Measurements from ENCODE around the gene HSPBP1.

HSPBP1 gene

DNA sequence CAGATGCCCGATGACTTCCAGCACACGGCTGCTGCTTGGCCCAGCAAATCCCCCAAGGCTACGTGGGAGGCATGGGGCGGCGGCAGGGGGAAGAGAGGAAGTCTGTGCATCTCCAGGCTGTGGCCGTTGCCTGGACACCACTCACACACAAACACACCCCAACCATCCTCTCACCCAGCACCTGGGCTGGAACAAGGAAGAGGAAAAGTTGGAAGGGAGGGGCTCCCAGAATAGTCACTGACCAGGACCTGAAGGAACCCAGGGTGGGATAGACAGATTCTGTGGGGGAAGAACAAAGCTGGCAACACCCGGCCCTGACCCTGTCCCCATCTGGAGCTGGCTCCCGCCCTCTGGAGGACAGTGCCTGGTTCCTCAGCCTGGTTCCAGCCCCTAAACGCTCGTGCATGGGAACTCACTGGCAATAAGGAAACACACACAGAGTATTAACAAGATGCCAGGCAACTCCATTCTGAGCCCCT lies 32.2 kb downstream of the HSPBP1 start:
- H3K27me3 Mint-ChIP-seq (ENCODE audit: low read depth), result no peaks in the 10 kb centered on the region
- H3K4me3 Mint-ChIP-seq, result no peak overlapping the region
- H3K9me3 Mint-ChIP-seq, result no peaks in the 10 kb centered on the region
- H3K36me3 Mint-ChIP-seq (ENCODE audit: low read depth), result peaks cover 17% of the 10 kb centered on the region
- H3K27ac Mint-ChIP-seq, result no peak overlapping the region
- peaks cover 25% of the 10 kb centered on the region for H3K4me1 Mint-ChIP-seq (ENCODE audit: low read depth)

- H3K27ac Mint-ChIP-seq, result no peak overlapping the region
- H3K4me1 Mint-ChIP-seq (ENCODE audit: low read depth), result peaks cover 24% of the 10 kb centered on the region
- no peak overlapping the region for H3K4me3 Mint-ChIP-seq
- H3K27me3 Mint-ChIP-seq (ENCODE audit: low read depth), result no peaks in the 10 kb centered on the region
- no peaks in the 10 kb centered on the region for H3K9me3 Mint-ChIP-seq
- peaks cover 19% of the 10 kb centered on the region for H3K36me3 Mint-ChIP-seq (ENCODE audit: low read depth)
Measured at GRCh38 chr19:55246462-55247451, 33.2 kb downstream of the HSPBP1 start.

DNA sequence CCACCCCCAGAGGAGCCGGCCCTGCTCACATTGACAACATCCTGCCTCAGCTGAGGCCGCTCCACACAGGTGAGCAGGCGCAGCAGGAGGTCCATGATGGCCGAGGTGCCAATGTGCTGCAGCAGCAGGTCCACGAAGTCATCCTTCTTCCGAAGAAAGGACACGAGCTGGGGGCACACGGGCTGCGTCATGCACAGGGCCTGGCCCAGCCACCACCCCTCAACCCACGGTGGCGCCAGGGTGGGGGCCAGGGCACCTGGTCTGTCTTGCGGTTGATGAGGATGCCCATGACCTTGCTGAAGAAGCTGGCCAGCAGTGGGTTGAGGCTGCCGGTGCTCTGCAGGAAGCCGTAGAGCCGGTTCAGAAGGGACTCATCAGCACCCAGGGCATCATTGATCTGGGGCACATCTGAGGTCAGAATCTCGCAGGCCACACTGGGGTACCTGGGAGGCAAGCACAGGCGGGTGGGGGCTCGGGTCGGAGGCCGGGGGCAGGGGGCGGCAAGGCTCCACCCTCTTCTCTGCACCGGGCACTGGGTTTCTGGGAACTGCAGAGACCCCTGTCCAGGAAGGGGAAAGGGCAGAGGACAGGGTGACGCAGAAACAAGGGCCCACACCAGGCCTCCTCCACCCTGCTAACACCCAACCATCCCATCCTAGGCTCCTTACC lies 34.5 kb downstream of the HSPBP1 start:
- H3K4me3 Mint-ChIP-seq, result no peak overlapping the region
- peaks cover 12% of the 10 kb centered on the region for H3K4me1 Mint-ChIP-seq (ENCODE audit: low read depth)
- H3K27ac Mint-ChIP-seq, result no peak overlapping the region
- no peaks in the 10 kb centered on the region for H3K27me3 Mint-ChIP-seq (ENCODE audit: low read depth)
- no peaks in the 10 kb centered on the region for H3K9me3 Mint-ChIP-seq
- peaks cover 14% of the 10 kb centered on the region for H3K36me3 Mint-ChIP-seq (ENCODE audit: low read depth)

GRCh38 chr19:55244004-55244680 lies 35.8 kb downstream of the HSPBP1 start:
- Mint-ChIP-seq H3K27me3 (ENCODE audit: low read depth) (no peaks in the 10 kb centered on the region), H3K36me3 (ENCODE audit: low read depth) (peaks cover 17% of the 10 kb centered on the region), H3K4me3 (no peak overlapping the region), H3K9me3 (no peaks in the 10 kb centered on the region), H3K27ac (no peak overlapping the region), H3K4me1 (ENCODE audit: low read depth) (peaks cover 10% of the 10 kb centered on the region)

DNA sequence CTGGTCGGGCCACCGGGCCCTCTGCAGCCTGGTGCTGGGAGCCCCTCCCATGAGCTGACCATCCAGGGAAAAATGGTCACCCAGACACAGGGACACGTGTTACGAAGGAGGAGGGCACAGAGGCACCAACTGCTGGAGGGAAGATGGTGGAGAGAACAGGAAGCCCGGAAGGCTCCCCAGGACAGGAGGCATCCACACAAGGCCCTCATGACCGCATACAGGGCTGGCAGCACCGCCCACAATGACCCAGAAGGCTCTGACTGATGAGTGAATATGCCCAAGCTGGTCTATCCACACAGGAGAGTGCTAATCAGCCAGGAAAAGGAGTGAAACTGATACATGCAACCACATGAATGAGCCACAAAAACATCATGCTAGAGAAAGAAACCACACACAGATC lies 37.4 kb downstream of the HSPBP1 start:
- Mint-ChIP-seq H3K9me3 (no peaks in the 10 kb centered on the region), H3K4me3 (no peak overlapping the region), H3K36me3 (ENCODE audit: low read depth) (peaks cover 22% of the 10 kb centered on the region), H3K4me1 (ENCODE audit: low read depth) (peaks cover 4% of the 10 kb centered on the region), H3K27me3 (ENCODE audit: low read depth) (no peaks in the 10 kb centered on the region), H3K27ac (no peak overlapping the region)

- H3K36me3 Mint-ChIP-seq (ENCODE audit: low read depth), result peaks cover 27% of the 10 kb centered on the region
- no peak overlapping the region for H3K27ac Mint-ChIP-seq
- H3K4me1 Mint-ChIP-seq (ENCODE audit: low read depth), result peaks cover 4% of the 10 kb centered on the region
- H3K4me3 Mint-ChIP-seq, result no peak overlapping the region
- H3K27me3 Mint-ChIP-seq (ENCODE audit: low read depth), result no peaks in the 10 kb centered on the region
- no peaks in the 10 kb centered on the region for H3K9me3 Mint-ChIP-seq
Measured at GRCh38 chr19:55241935-55242464, 37.9 kb downstream of the HSPBP1 start.

DNA sequence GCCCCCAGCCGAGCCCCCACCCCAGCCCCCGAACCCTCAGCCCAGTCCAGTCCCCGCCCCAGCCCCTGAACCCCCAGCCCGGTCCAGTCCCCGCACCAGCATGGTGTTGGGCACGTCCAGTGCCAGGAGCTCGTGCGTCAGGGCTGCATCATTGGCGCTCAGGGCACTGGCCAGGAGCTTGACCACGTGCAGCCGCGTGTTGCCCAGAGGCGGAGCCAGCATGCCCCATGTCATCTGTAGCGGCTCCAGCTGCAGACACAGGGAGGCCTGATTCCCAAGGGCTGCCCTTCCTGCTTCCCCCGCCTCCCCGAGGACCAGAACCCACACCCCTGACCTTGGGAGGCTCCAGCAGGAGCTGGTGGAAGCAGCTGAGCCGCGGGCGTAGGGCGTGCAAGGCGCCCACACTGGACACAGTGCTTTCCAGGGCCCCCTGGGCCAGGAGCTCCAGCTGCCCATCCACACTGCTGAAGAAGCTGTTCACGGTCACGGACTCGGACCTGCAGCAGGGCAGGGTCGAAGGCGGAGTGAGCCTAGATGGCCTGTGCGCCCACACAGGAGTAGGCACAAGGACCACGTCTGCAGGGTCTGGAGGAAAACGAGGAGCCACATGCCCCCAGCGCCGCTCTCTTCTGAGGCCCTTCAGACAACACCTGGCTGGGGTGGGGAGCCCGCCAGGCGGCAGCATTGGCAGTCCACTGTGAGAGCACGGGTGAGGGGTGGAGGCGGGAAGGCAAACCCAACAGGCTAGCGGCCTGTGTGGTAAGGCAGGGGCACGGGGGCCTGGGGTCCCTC lies 38.6 kb downstream of the HSPBP1 start:
- H3K36me3 Mint-ChIP-seq (ENCODE audit: low read depth), result peaks cover 33% of the 10 kb centered on the region
- no peaks in the 10 kb centered on the region for H3K27me3 Mint-ChIP-seq (ENCODE audit: low read depth)
- peaks cover 4% of the 10 kb centered on the region for H3K4me1 Mint-ChIP-seq (ENCODE audit: low read depth)
- no peak overlapping the region for H3K4me3 Mint-ChIP-seq
- no peaks in the 10 kb centered on the region for H3K9me3 Mint-ChIP-seq
- H3K27ac Mint-ChIP-seq, result no peak overlapping the region

DNA sequence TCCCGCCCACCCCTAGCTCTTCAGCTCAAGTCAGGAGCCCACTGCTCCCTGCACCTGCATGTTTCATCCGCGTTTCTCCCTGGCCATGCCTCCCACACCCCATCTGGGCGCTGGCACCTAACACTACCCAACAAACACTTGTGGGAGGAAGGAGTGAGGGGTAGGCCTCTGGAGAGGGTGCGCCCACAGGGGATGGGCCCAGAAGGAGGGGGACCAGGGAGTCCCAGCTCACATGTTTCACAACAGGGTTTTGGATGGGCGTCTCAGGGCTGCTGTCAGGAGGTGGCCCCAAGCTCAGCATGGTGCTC lies 39.2 kb downstream of the HSPBP1 start:
- H3K27ac Mint-ChIP-seq, result no peak overlapping the region

DNA sequence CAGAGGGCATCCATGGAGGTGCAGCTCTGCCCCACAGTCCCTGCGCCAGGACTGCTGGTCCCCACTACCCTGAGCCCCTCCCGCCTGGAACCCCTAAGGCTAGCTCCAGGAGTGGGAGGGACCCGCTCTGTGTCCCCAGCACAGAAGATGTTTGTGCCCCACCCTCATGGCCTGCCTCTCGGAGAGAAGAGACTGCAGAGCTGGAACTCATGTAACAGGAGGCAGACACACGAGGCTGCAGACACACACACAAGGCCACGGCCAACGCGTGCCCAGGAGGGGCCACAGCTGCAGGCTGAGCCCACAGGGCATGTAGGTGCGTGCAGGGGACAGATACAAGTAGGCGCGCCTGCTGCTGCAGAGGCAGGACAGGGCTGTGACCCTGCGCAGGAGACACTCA lies 40.9 kb downstream of the HSPBP1 start:
- peaks cover 46% of the 10 kb centered on the region for H3K36me3 Mint-ChIP-seq (ENCODE audit: low read depth)
- H3K4me3 Mint-ChIP-seq, result no peak overlapping the region
- peaks cover 2% of the 10 kb centered on the region for H3K4me1 Mint-ChIP-seq (ENCODE audit: low read depth)
- no peaks in the 10 kb centered on the region for H3K27me3 Mint-ChIP-seq (ENCODE audit: low read depth)
- H3K27ac Mint-ChIP-seq, result no peak overlapping the region
- no peaks in the 10 kb centered on the region for H3K9me3 Mint-ChIP-seq

More for the DNA sequence above, 39.2 kb downstream of the HSPBP1 start:
- H3K9me3 Mint-ChIP-seq, result no peaks in the 10 kb centered on the region
- peaks cover 39% of the 10 kb centered on the region for H3K36me3 Mint-ChIP-seq (ENCODE audit: low read depth)
- no peak overlapping the region for H3K4me3 Mint-ChIP-seq
- peaks cover 2% of the 10 kb centered on the region for H3K4me1 Mint-ChIP-seq (ENCODE audit: low read depth)
- H3K27me3 Mint-ChIP-seq (ENCODE audit: low read depth), result no peaks in the 10 kb centered on the region

- Mint-ChIP-seq H3K9me3 (no peaks in the 10 kb centered on the region), H3K36me3 (ENCODE audit: low read depth) (peaks cover 51% of the 10 kb centered on the region)
Measured at GRCh38 chr19:55238030-55238429, 41.9 kb downstream of the HSPBP1 start.

DNA sequence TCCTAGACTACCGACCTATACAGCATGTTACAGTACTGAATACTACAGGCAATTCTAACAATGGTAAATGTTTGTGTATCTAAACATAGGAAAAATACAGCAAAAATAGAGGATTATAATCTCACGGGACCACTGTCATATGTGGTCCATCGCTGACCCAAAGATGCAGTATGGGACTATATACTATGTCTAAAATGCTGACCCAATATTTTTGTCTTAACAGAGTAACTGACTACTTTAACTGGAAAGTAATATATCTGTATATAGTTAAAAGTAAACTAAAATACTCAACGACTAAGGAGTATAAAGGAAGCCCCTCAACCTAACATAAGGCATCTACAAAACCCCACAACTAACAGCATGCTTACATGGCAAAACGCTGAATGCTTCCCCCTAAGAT lies 46.9 kb downstream of the HSPBP1 start:
- peaks cover 44% of the 10 kb centered on the region for H3K36me3 Mint-ChIP-seq (ENCODE audit: low read depth)
- no peak overlapping the region for H3K27ac Mint-ChIP-seq
- H3K4me1 Mint-ChIP-seq (ENCODE audit: low read depth), result no peaks in the 10 kb centered on the region
- H3K4me3 Mint-ChIP-seq, result no peak overlapping the region
- H3K27me3 Mint-ChIP-seq (ENCODE audit: low read depth), result no peaks in the 10 kb centered on the region
- H3K9me3 Mint-ChIP-seq, result no peaks in the 10 kb centered on the region

More at GRCh38 chr19:55238030-55238429, 41.9 kb downstream of the HSPBP1 start:
- H3K27me3 Mint-ChIP-seq (ENCODE audit: low read depth), result no peaks in the 10 kb centered on the region
- no peak overlapping the region for H3K27ac Mint-ChIP-seq
- H3K4me3 Mint-ChIP-seq, result no peak overlapping the region
- H3K4me1 Mint-ChIP-seq (ENCODE audit: low read depth), result peaks cover 2% of the 10 kb centered on the region

DNA sequence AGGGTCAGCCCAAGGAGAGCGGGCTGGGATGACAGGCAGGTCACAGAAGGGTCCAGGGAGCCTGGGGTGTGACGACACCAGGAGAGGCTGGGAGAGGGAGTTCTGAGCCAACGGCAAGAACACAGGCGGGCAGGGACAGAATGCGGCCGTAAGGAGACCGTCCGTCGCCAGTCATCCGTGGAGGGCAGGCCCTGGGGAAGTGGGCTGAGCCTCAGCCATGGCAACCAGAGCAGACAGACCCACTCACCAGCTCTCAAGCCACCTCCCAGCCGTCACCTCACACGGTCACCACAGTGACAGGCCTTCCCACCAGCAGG lies 47.7 kb downstream of the HSPBP1 start:
- Mint-ChIP-seq H3K4me3 (no peak overlapping the region), H3K9me3 (no peaks in the 10 kb centered on the region), H3K27ac (no peak overlapping the region), H3K27me3 (ENCODE audit: low read depth) (no peaks in the 10 kb centered on the region), H3K4me1 (ENCODE audit: low read depth) (no peaks in the 10 kb centered on the region), H3K36me3 (ENCODE audit: low read depth) (peaks cover 39% of the 10 kb centered on the region)

DNA sequence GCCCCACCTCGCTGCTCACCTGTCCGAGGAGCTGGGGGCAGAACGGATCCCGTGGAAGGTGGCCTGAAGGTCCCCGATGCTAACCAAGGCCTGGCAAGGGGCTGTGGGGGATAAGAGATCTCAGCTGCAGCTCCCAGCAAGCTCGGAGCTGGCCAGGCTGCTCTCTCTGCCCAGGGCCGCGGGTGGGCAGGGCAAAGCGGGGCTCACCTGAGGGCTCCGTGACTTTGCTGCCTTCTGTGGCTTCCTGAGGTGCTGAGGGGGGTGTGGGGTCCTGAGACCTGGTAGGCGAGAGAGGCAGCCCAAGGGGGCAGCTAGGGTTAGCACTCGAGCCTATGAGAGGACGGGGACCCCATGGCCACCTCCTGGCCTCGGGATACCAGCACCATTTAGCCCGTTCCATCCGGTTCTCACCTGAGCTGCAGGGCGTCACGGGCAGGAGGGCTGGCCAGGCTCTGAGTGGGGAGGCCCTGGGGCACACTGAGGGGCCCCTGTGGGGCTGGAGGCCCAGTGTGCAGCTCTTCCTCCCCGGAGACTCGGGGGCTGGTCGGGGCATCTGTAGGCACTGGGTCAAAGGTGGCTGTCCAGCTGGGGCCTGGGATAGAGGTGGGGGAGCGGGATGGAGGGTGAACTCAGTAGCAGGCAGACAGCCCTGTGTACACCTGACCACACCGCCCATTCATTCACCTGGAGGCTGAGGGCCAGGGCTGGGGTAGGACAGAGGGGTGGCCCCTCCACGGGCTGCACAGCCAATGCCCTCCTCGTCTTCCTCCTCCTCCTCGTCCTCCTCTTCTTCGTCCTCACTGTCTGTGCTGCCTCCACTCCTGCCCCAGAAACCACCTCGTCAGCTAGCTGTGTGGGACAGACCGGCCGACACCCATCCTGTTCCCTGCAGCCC lies 48.3 kb downstream of the HSPBP1 start:
- Mint-ChIP-seq H3K9me3 (no peaks in the 10 kb centered on the region), H3K27ac (no peak overlapping the region), H3K4me1 (ENCODE audit: low read depth) (no peaks in the 10 kb centered on the region), H3K4me3 (no peak overlapping the region), H3K27me3 (ENCODE audit: low read depth) (no peaks in the 10 kb centered on the region), H3K36me3 (ENCODE audit: low read depth) (peaks cover 33% of the 10 kb centered on the region)

Data from T-helper 1 cell treated with Interleukin-12 subunit alpha and Interleukin-12 subunit beta and Interleukin-4 antibody, amounts not matched to agents 30 μg/mL and 1 μg/mL, for 36 hours (primary cell).